GM06990 (cell line): ENCODE measurements around the gene CEACAM4.

ENCODE experiments used
- DNase-seq: peaks from one replicate; pipeline ENCODE4 v3.0.0-alpha.2; 2011; ENCODE audit not compliant: insufficient read length; ENCODE audit errors: extremely low read depth
- H3K27me3 ChIP-seq: replicated peaks from 2 replicates; pipeline ENCODE4 v1.6.0; 2011; ENCODE audit warnings: low read length; ENCODE audit not compliant: control insufficient read depth, insufficient read depth
- H3K36me3 ChIP-seq: 2 replicates; pipeline ENCODE4 v1.5.1; 2011; ENCODE audit warnings: low read length; ENCODE audit not compliant: control insufficient read depth, insufficient read depth
- H3K4me3 ChIP-seq: replicated peaks from 2 replicates; pipeline ENCODE4 v1.5.1; 2011; ENCODE audit warnings: low read depth, mild to moderate bottlenecking, control low read depth, low read length
- TF ChIP-seq, protein P1 (sequence below): IDR thresholded peaks from 2 replicates; pipeline ENCODE4 v1.5.1; 2011; ENCODE audit warnings: low read length, control low read depth, mild to moderate bottlenecking, inconsistent platforms; ENCODE audit not compliant: insufficient read depth, poor library complexity, severe bottlenecking

The CEACAM4 gene

DNA sequence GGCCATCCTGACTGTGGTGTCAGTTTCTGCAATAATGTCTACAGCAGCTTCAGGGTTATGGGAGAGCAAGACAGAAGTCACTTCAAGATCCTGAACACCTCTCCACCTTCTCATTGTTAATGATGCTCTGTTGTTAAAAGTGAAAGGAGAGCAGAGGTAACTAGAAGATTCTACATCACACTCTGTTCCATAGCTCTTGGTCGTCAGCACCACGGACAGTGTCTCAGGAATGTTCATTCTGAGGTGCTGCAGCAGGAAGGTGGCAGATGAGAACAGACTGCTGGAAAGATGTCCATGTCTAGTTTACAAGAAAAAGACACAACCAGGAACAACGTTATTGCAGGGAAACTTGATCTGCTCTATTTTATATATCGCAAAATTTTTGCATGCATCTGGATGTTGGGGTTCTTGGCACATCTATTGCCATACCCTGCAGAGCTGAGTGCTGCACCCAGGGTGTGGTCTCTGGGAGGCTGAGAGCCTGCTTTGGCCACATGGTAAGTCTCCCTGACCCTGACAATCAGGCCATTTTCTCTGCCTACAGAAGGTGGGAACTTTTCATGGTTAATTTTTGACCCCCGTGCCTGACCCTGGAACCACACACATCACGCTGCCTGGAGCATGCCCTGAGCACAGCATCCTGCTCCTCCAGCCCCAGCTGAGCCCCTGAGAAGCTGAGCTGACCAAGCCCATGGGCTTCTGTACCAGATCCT lies 38.2 kb downstream of the CEACAM4 start:
- no peak overlapping the region for H3K4me3 ChIP-seq
- TF ChIP-seq, protein P1, sequence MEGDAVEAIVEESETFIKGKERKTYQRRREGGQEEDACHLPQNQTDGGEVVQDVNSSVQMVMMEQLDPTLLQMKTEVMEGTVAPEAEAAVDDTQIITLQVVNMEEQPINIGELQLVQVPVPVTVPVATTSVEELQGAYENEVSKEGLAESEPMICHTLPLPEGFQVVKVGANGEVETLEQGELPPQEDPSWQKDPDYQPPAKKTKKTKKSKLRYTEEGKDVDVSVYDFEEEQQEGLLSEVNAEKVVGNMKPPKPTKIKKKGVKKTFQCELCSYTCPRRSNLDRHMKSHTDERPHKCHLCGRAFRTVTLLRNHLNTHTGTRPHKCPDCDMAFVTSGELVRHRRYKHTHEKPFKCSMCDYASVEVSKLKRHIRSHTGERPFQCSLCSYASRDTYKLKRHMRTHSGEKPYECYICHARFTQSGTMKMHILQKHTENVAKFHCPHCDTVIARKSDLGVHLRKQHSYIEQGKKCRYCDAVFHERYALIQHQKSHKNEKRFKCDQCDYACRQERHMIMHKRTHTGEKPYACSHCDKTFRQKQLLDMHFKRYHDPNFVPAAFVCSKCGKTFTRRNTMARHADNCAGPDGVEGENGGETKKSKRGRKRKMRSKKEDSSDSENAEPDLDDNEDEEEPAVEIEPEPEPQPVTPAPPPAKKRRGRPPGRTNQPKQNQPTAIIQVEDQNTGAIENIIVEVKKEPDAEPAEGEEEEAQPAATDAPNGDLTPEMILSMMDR, result no peak
- DNase-seq, result no peak
- H3K36me3 ChIP-seq, result peaks cover 5% of the 10 kb centered on the region
- no peaks in the 10 kb centered on the region for H3K27me3 ChIP-seq

DNA sequence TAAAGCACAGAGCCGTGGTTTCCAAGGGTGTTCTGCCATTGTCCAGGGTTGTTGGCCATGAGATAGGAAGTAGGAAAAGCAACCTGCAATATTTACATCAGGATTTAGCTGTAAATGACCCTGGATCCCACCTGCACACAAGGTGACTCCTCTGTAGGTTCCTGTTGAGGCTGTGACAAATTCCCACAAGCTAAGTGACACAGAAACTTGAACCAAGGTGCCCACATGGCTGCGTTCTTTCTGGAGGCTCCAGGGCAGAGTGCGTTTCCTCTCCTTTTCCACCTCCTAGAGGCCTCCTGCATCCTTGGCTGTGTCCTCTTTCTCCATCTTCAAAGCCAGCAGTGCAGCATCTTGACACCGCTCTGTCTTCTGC lies 39.0 kb downstream of the CEACAM4 start:
- Histone ChIP-seq H3K36me3 (peaks cover 5% of the 10 kb centered on the region), H3K27me3 (no peaks in the 10 kb centered on the region), H3K4me3 (no peak overlapping the region)
- TF ChIP-seq, protein P1, result no peak
- no peak for DNase-seq

DNA sequence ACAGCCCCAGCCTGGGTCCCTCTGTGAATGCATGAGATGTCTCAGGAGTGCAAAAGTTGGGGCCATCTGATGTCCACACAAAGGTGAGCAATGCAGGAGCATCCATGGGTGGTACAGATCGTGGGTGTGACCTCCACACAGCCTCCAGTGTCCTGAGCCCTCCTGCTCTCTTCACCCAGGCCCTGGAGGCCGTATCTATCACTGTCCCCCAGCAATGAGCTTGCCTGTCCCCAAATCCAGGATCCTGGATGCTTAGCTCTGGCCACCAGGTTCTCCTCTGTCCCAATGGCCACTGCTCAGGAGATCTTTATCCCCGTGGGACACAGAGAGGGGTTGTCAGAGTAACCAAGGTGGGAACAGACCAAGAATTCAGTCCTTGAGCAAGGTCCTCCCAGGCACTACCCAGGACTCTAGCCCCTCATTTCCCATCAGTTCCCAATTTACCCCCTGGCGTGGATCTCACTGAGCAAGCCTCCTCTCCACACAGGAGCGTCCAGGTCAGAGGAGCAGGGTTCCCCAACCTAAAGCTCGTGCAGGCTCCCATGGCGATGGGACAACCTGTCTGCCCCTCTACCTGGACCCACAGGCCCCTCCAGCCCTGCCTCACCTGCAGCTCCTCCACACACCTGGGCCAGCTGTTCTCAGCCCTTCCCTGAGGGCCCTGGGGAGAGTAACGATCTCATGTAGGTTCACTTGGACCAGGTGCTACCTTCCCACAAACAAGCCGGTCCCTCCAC lies 39.6 kb downstream of the CEACAM4 start:
- no peak overlapping the region for H3K4me3 ChIP-seq
- TF ChIP-seq, protein P1, result no peak
- H3K27me3 ChIP-seq, result no peaks in the 10 kb centered on the region
- peaks cover 5% of the 10 kb centered on the region for H3K36me3 ChIP-seq
- no peak for DNase-seq

DNA sequence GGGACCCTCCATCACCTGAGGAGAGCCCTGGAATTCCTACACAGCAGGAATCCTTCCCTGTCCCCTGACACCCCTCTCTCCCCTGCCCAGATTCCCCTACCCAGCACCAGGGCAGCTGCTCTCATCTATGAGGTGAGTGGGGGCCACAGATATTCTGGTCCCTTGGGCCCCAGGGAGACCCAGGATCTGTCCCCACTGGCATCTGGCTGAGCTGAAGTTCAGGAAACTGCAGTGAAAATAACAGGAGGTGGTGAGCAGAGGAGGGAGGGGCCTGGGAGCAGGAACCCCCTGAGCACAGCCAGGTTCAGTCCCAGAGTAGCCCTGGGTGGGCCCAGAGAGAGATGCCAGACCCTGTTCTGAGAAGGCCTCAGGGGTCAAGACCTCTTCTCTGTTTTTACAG lies 40.8 kb downstream of the CEACAM4 start:
- Histone ChIP-seq H3K36me3 (peaks cover 7% of the 10 kb centered on the region), H3K27me3 (no peaks in the 10 kb centered on the region), H3K4me3 (no peak overlapping the region)
- no peak for DNase-seq
- TF ChIP-seq, protein P1, result no peak

DNA sequence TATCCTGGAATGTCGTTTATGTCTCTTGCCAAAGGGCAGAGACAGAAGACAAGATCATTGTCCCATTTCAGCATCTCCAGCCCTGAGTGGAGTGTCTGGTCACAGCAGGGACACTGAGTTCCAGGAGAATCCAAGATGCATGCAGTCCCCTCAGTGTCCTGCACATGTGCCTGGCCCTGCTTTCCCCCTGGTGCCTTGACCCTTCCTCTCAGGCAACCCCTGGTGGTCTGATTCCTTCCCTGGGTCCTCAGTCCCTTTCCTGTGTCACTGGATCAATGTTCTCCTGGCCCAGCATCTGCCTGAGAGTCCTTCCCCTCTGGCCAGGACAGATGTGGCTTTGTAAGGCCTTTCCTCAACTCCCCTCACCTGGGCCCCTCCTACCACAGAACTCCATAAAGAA lies 41.9 kb downstream of the CEACAM4 start:
- DNase-seq, result no peak
- Histone ChIP-seq H3K36me3 (peaks cover 7% of the 10 kb centered on the region), H3K4me3 (no peak overlapping the region), H3K27me3 (no peaks in the 10 kb centered on the region)
- TF ChIP-seq, protein P1, result no peak
